HCT116 (cell line): ENCODE results near the gene BFSP2.

Experiments used
- CEBPB ChIP-seq: IDR thresholded peaks from 2 replicates; pipeline ENCODE4 v1.6.1; 2012; ENCODE audit warnings: low read depth
- CTCF ChIP-seq, 3 experiments: fragments of 200-600 bp in 1 of 3; sonication (generic) in 1 of 3; IDR thresholded peaks in 2 of 3; conservative IDR thresholded peaks in 1 of 3; 2 replicates each; pipeline ENCODE4 v1.5.1; 2012 to 2017; ENCODE audit warnings: low read depth in 2 of 3, low read length in 2 of 3, antibody characterized with exemption in 1 of 3, borderline replicate concordance in 1 of 3, control low read depth in 1 of 3, mild to moderate bottlenecking in 1 of 3, mixed read lengths in 1 of 3, mixed run types in 1 of 3, moderate library complexity in 1 of 3; ENCODE audit not compliant: insufficient read depth in 1 of 3
- POLR2A ChIP-seq: IDR thresholded peaks from 2 replicates; pipeline ENCODE4 v1.7.0; 2011; ENCODE audit warnings: borderline replicate concordance; ENCODE audit not compliant: insufficient read depth, insufficient read length; ENCODE audit errors: extremely low read depth
- RAD21 ChIP-seq: IDR thresholded peaks from 2 replicates; pipeline ENCODE4 v1.6.1; 2012; ENCODE audit warnings: low read depth, mild to moderate bottlenecking
- TCF7L2 ChIP-seq: IDR thresholded peaks from 2 replicates; pipeline ENCODE4 v1.7.0; 2011; ENCODE audit warnings: borderline replicate concordance, inconsistent platforms; ENCODE audit not compliant: insufficient read depth, insufficient read length; ENCODE audit errors: extremely low read depth
- YY1 ChIP-seq: IDR thresholded peaks from 2 replicates; pipeline ENCODE4 v1.6.1; 2011; ENCODE audit warnings: low read length, low read depth, moderate library complexity, mild to moderate bottlenecking; ENCODE audit not compliant: insufficient replicate concordance; ENCODE audit errors: extremely low read depth
- ZBTB33 ChIP-seq: IDR thresholded peaks from 2 replicates; pipeline ENCODE4 v1.6.1; 2011; ENCODE audit warnings: mild to moderate bottlenecking, low read length, moderate library complexity; ENCODE audit not compliant: insufficient replicate concordance; ENCODE audit errors: extremely low read depth

- TF ChIP-seq CTCF (IDR thresholded peaks at IDR 0.05 in 2 of 3, conservative IDR thresholded peaks at IDR 0.05 in 1 of 3; ENCODE audit: borderline replicate concordance in 1 of 3, insufficient read depth in 1 of 3, low read depth in 2 of 3, low read length in 2 of 3), result no peak
- no peak for TF ChIP-seq YY1
- TF ChIP-seq RAD21, result no peak
- no peak for TF ChIP-seq ZBTB33
- TF ChIP-seq POLR2A, result no peak
- no peak for TF ChIP-seq CEBPB
- no peak for TF ChIP-seq TCF7L2
These were observed 39.4 kb upstream of the BFSP2 start for GRCh38 chr3:133360476-133360875.
